ENCODE measurements around the gene RAPGEF6. TPM values are rescaled to one million over a fixed set of nuclear protein-coding genes. Genes with fewer than 3 reads are reported as not detected.
"Not testable (repeated sequence)": the region's sequence is repeated elsewhere in the genome, so short reads cannot be mapped to it uniquely, and the experiment has no call there.

The RAPGEF6 gene
- total RNA-seq, 4 donors from 2014 or later = 17.2 to 23.3 (median 20.1) TPM

- no peaks in the 10 kb centered on the region for H3K36me3 ChIP-seq
- intact Hi-C loops (cut with DNase I) = no loop called here
- H3K4me3 ChIP-seq = no peak overlapping the region
- peaks cover 10 to 38% (median 30%) of the 10 kb centered on the region in 4 donors for H3K4me1 ChIP-seq
- H3K9me3 ChIP-seq = no peaks in the 10 kb centered on the region
- H3K27me3 ChIP-seq = no peaks in the 10 kb centered on the region
- TF ChIP-seq CTCF (IDR thresholded peaks at IDR 0.05) (no peak), POLR2A (IDR thresholded peaks at IDR 0.05; ENCODE audit: low read depth) (no peak), POLR2AphosphoS5 (IDR thresholded peaks at IDR 0.05) (no peak), EP300 (IDR thresholded peaks at IDR 0.05) (no peak)
- WGBS = 96% methylated on average over 4 of the region's 4 CpGs
- DNase-seq (ENCODE audit: extremely low spot score) = no peak
- no peak overlapping the region for H3K27ac ChIP-seq (replicated peaks in 1 of 4)
These were observed 254.0 kb downstream of the RAPGEF6 start for GRCh38 chr5:131381021-131381420.

- H3K4me3 ChIP-seq; H3K27me3 ChIP-seq; intact Hi-C loops (cut with DNase I); DNase-seq (ENCODE audit: extremely low spot score); H3K36me3 ChIP-seq; H3K9me3 ChIP-seq: not testable (repeated sequence)
- 91% methylated on average over 2 of the region's 2 CpGs for WGBS
- peaks cover 10 to 38% (median 29%) of the 10 kb centered on the region in 4 donors for H3K4me1 ChIP-seq
- peak overlapping the region in 3 of 4 donors; percentile 49 to 50 (median 50) for H3K27ac ChIP-seq (replicated peaks in 1 of 4)
These were observed 254.8 kb downstream of the RAPGEF6 start for GRCh38 chr5:131380238-131380637.

GRCh38 chr5:131379723-131380122 is 255.3 kb downstream of the RAPGEF6 start:
- Histone ChIP-seq H3K9me3 (no peaks in the 10 kb centered on the region), H3K27ac (replicated peaks in 1 of 4) (peak overlapping the region in 3 of 4 donors; percentile 49 to 50 (median 50)), H3K4me3 (no peak overlapping the region), H3K36me3 (no peaks in the 10 kb centered on the region), H3K4me1 (peaks cover 10 to 37% (median 28%) of the 10 kb centered on the region in 4 donors), H3K27me3 (no peaks in the 10 kb centered on the region)
- 52% methylated on average over 7 of the region's 7 CpGs for WGBS
- intact Hi-C loops (cut with DNase I) = no loop called here
- TF ChIP-seq POLR2AphosphoS5 (IDR thresholded peaks at IDR 0.05) (no peak), CTCF (IDR thresholded peaks at IDR 0.05) (no peak), EP300 (IDR thresholded peaks at IDR 0.05) (no peak), POLR2A (IDR thresholded peaks at IDR 0.05; ENCODE audit: low read depth) (no peak)
- DNase-seq (ENCODE audit: extremely low spot score) = no peak

- no peak for DNase-seq (ENCODE audit: extremely low spot score)
- TF ChIP-seq POLR2AphosphoS5 (IDR thresholded peaks at IDR 0.05) = no peak
- no peak for TF ChIP-seq EP300 (IDR thresholded peaks at IDR 0.05)
- TF ChIP-seq POLR2A (IDR thresholded peaks at IDR 0.05; ENCODE audit: low read depth) = no peak
- no peak for TF ChIP-seq CTCF (IDR thresholded peaks at IDR 0.05)
- Histone ChIP-seq H3K36me3 (no peaks in the 10 kb centered on the region), H3K4me3 (no peak overlapping the region), H3K27me3 (no peaks in the 10 kb centered on the region), H3K9me3 (no peaks in the 10 kb centered on the region), H3K4me1 (peaks cover 10 to 39% (median 32%) of the 10 kb centered on the region in 4 donors), H3K27ac (replicated peaks in 1 of 4) (peak overlapping the region in 3 of 4 donors; percentile 42 to 50 (median 50))
- intact Hi-C loops (cut with DNase I) = no loop called here
These were observed 256.1 kb downstream of the RAPGEF6 start for GRCh38 chr5:131378721-131379541.

GRCh38 chr5:131377785-131378325 is 257.2 kb downstream of the RAPGEF6 start:
- H3K27me3 ChIP-seq = no peaks in the 10 kb centered on the region
- no peak for TF ChIP-seq EP300 (IDR thresholded peaks at IDR 0.05)
- no peak for TF ChIP-seq CTCF (IDR thresholded peaks at IDR 0.05)
- TF ChIP-seq POLR2A (IDR thresholded peaks at IDR 0.05; ENCODE audit: low read depth) = no peak
- no peak for TF ChIP-seq POLR2AphosphoS5 (IDR thresholded peaks at IDR 0.05)
- no peak overlapping the region for H3K4me3 ChIP-seq
- H3K27ac ChIP-seq (replicated peaks in 1 of 4) = no peak overlapping the region
- intact Hi-C loops (cut with DNase I) = no loop called here
- peaks cover 10 to 39% (median 32%) of the 10 kb centered on the region in 4 donors for H3K4me1 ChIP-seq
- no peaks in the 10 kb centered on the region for H3K36me3 ChIP-seq
- DNase-seq (ENCODE audit: extremely low spot score) = no peak
- no peaks in the 10 kb centered on the region for H3K9me3 ChIP-seq
- 44% methylated on average over 2 of the region's 2 CpGs for WGBS
